NCI-H2029 (cell line): ENCODE measurements around the gene CCDC15.

Experiments used
- DNase-seq: peaks from one replicate; lab custom pipeline; 2025; lab: John Stamatoyannopoulos, UW

Gene CCDC15

GRCh38 chr11:125068368-125068767 lies 114.4 kb downstream of the CCDC15 start:
- DNase-seq, result no peak

DNA sequence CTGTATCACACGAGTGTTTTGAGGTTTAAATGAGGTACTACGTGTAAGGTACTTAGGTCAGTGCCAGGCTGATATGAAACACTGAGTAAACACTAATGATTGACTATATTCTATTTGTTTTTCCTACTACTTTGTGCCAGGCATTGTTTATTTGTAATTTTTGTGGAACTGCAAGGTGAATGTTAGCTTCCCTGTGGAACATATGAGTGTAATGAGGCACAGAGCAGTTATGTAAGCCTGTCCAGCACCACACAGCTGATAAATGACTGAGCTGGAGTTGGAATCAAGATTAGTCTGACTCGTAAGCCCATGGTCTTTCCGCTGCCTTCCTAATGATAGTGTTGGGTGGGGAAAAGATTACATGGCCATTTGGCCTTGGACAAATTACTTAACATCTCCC lies 115.0 kb downstream of the CCDC15 start:
- no peak for DNase-seq

DNA sequence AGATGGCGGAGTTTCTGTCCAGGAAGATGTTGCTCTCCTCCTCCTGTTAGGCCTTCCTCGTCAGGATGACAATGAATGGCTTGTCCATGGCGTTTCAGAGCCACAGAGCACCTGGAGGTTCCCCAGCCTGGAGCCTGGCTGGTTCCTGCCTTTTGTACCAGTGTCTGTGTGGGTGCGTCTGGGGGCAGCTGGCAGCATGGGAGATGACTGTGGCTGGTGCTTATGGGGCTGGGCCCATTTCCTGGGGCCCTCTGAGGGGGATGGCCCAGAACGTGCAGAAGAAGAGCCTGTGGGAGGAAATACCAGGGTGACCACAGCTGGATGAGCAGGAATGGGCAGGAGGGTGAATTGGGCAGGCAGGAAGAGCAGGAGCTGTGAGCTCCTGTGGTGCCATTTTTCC lies 115.8 kb downstream of the CCDC15 start:
- DNase-seq, result no peak

GRCh38 chr11:125070699-125071254 lies 116.8 kb downstream of the CCDC15 start:
- no peak for DNase-seq

DNA sequence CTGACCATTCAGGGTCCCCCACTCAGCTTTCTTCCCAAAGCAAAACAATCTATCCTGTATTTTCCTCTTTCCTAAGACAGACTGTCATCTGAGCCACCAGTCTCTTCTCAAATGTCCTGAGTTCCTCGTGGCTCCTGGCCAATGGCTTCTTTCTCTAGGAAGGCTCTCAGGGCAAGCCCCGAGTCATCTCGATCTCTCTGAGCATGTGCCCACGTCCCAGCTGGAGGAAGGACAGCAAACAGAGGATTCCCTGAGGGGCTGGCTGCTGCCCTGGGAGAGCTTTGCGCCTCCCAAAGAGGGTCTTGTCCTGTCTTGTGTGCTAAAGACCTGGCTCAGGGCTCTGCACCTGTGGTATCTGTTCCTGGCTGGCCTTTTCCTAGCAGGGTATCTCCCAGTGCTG lies 117.4 kb downstream of the CCDC15 start:
- DNase-seq, result no peak

GRCh38 chr11:125071846-125072217 lies 117.8 kb downstream of the CCDC15 start:
- no peak for DNase-seq

DNA sequence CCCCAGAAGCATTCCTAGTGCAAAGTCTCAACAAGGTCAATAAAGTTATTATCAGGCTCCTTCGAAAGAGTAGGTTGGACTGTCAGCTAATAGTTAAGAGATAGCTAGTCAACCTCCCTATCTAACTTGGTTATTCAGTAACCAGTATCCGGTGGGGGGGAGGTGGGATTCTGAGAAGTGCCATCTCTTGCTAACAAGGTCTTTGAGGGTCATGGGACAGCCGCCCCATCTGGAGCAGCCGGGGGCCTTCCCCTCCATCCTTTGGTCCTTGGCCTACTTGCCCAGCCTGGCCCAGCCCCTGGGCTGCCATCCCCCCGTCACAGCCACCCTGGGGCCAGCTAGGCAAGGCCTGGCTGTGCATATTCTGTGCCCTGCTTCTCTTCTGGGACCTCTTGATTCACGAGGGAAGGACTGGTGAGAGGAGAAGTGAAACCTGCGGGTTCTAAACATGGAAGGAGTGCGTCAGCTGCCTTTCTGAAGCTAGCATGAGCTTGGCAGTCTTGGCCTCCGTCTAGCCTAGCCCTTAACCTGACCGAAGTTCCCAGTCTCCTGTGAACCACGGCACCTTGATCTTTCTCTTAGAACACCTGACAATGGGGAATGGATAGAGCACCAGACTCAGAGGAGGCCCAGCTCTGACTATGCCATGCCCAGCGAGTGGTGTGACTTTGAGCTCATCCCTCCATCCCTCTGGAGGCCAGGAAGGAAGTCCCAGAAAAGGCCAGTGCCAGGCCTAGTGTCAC lies 118.4 kb downstream of the CCDC15 start:
- DNase-seq, result no peak

DNA sequence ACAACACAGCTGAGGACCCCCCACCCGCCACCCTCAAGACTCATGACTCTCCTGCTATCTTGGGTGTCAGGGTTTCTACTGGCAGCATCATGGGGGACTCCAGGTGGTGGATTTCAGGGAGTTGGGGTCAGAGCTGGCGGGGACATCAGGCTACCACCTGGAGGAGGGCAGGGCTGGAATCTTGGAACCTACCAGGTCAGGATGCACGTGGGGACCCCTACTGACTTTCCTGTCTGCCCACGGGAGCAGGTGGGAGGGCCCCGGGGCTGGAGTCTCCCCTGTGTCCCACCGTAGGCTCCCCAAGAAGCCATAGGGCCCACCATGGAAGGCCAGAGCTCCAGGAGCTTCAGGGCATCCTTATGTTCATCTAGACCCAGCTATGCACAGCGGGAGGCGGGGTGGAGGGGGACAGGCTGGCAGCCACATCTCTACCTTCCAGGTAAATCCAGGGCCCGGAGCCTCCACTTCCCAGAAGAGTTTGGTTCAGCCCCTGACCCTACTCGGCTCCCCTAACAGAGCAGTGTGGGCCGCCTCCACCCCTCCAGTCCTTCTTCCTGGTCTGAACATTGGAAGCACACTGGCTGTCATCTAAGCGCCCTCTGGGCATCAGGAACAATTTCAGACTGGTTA lies 119.1 kb downstream of the CCDC15 start:
- DNase-seq, result no peak

GRCh38 chr11:125073616-125074483 lies 119.8 kb downstream of the CCDC15 start:
- DNase-seq, result no peak

DNA sequence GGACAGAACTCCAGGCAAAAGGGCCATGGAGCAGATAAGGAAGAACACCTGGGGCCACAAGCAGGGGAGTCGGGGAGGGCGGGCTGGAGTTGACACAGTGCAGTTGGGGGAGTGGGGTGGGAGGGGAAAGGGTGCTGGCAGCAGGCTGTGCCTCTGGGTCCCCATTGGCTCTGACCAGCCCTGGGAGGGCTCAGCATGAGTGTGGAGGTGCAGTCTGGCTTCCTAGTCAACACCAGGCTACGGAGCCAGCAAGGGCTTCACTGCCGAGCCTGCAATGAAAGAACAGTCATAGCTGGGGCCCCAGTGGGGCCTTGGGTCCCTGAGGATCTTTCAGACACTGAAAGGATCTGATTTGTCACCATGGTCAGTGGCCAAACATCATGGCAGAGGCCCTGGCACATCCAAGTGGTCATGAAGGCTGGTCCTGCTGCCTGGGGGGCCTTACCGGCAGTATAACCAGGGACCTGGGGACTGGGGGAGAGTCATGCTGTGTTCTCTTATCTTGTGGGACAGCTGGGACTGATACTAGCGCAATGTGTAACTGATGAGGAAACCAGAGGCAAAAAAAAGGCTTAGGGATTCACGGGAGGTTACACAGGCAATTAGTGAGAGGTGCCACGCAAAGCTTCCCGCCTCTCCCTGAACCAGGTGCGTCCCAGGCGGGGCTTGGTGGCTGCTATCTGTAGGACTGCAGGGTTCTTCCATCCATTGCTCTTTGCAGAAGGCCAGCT lies 120.7 kb downstream of the CCDC15 start:
- no peak for DNase-seq

GRCh38 chr11:125075242-125075625 lies 121.2 kb downstream of the CCDC15 start:
- no peak for DNase-seq

DNA sequence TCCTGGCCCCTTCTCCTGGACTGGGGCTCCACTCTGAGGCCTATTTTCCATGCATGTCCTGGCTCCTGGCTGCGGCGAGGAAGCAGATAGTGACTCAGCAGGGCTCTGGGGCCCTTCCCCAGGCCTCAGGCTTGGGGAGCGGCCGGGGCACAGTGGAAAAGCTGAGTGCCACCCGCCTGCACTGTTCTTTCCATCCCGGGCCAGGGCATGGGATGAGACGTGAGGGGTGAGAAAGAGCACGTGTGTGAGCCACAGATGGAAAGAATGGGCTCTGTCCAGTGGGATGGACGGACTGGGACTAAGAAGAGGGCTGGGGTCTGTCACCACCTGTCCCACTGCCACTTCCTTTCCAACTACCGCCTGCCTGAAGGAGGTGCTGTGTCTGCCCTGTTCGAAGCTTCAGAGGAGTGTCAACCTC lies 121.9 kb downstream of the CCDC15 start:
- DNase-seq, result no peak

- DNase-seq, result no peak
Measured at GRCh38 chr11:125076378-125076945, 122.5 kb downstream of the CCDC15 start.

- DNase-seq, result no peak
Measured at GRCh38 chr11:125078016-125078415, 124.0 kb downstream of the CCDC15 start.

- no peak for DNase-seq
Measured at GRCh38 chr11:125078516-125079140, 124.6 kb downstream of the CCDC15 start.

DNA sequence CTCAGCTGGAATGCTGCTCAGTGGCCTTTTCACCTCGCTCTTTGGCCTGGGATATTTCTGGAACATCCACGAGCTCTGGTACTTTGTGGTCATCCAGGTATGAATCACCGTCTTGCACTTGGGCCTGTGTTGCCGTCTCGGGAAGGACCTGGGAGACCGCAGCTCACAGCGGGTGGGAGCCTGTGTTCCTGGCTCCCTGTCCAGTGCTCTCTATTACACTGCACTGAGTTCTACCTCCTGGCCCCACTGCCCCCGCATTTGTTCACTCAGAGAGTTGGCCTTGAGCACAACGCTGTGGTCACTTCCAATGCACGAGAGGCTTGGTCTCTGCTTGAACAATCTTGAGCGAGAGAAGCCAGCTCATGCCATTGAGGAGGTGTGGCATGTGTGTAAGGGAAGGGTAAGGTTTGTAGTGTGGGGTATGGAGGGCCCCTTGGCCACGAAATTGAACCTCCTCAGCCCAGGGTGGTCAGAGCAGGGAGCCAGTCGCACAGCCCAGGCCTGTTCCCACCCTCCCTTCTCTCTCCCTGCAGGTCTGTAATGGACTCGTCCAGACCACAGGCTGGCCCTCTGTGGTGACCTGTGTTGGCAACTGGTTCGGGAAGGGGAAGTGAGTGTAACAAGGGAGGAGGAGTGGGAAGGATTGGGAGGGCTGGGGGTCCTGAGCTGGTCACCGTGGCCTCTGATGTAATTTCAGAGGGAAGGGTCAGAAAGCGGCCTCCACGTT lies 125.3 kb downstream of the CCDC15 start:
- DNase-seq, result no peak

DNA sequence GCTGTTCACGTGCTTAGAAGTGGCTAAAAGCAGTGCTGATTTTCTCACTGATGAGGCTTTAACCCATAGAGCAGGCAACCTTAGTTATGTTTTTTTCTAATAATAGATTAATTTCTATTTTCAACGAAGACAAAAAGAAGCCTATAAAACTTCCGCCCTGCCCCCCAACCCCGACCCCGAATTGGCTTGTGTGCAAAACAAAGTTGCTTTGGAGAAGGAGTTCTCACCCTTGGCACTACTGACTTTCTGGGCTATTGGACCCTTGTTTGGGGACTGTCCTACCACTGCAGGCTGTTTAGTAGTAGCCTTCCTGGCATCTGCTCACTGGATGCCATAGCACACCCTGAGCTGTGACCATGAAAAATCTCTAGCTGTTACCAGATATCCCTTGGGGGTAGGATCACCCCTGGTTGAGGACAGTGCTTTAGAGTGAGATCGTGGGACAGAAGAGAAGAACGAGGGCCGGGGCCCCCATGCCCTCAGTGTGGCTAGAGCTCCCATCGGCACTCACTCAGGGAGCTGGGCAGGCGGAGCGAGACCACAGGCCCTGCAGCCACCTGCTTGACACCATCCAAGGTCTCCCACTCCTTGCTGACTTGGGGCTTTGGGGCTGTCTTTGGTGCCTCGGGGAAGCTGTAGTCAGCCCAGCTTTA lies 126.0 kb downstream of the CCDC15 start:
- DNase-seq, result no peak

GRCh38 chr11:125080531-125080911 lies 126.5 kb downstream of the CCDC15 start:
- DNase-seq, result no peak

DNA sequence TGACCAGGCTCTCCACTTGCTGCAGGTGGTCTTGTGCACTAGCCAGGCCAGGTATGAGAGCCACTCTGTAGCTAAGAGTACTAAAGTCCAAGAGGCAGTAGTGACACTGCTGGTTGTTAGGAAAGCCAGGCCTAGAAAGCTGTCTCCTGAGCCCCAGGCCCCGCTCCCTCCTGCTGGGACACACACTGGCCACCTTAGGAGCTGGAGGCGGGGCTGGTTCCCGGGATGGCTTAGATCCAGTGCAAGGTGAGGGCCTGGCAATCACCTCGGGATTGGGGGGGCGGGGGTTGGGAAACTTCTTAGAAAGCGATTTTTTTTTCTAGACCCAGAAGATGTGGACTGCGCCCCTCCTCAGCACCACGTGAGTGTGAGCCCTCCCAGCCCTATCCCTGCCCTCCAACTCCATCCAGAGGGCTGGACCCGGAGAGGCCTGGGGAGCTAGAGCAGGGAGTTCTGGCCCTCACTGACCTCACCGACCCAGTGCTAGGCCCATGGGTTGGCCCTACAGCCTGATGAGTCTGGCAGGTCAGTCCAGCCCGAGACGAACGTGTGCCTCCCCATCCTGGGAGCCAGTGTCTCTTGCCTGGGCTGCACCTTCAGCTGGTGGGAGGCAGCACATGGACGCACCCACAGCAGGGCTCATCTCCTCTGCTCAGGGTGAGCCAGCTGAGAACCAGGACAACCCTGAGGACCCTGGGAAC lies 127.2 kb downstream of the CCDC15 start:
- DNase-seq, result no peak
